LoVo (cell line): ENCODE measurements around the gene BAZ1B.
"Not testable (repeated sequence)": the region's sequence is repeated elsewhere in the genome, so short reads cannot be mapped to it uniquely, and the experiment has no call there.

Source experiments
- DNase-seq: peaks from one replicate; pipeline ENCODE4 v3.0.0-alpha.2; 2016; ENCODE audit warnings: low spot score

BAZ1B gene

DNA sequence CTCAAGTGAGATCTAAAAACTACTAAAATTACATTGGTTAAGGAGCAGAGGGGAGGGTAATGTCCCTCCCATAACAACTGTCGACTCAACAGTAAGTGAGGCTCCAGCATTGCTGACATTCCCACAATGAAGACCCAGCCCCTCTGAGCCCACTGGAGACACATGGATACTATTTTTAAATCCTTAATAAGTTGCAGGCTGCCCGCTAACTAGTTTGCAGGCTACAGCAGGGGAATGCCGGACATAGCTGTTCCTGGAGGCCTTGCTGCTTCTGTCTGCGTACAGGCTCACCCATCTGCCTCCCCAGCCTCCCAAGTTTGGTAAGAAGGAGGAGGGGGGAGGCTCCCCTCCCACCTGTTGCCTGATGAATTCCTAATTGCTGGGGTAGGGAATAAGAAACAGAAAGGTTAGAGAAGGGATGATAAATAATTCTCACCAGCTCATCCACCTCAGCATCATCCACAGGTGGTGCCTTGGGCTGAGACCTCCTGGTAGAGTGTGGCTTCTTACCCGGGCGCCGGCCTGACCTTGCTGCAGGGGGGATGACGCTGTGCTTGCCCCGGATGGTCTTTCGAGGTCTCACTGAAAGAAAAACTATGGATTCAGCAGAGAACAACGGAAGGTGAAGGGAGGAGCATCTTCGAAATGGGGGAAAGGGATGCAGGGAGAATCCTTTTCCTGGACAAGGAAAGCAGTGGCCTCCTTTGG, 78.4 kb downstream of the BAZ1B start:
- no peak for DNase-seq

DNA sequence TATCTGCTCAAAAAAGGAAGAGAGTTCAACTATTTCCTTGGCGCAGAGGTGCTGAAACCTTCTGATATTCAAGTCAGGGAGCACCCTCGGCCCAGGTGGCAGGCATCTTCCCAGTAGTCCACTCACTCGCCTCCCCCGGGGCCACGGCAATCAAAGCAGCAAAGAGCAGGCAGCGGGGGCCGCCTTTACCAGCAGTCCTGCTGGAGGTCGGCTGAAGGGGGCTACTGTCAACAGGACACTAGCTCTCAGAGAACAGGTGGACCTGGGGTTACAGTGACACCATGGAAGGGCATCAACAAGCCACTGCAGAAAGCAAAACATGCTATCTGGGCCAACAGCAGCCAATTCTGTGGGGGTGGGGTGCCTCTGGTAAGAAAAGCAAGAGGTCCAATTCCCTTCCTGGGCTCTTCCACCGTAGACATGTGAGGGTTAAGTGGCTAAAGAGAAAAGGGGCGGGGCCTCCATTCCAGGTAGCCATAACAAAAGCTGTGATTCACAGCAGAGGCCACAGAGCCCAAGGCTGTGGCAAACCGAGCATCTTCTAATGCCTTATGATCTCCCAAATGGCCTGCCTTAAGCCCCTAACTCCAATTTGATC, 79.1 kb downstream of the BAZ1B start:
- DNase-seq: no peak

DNA sequence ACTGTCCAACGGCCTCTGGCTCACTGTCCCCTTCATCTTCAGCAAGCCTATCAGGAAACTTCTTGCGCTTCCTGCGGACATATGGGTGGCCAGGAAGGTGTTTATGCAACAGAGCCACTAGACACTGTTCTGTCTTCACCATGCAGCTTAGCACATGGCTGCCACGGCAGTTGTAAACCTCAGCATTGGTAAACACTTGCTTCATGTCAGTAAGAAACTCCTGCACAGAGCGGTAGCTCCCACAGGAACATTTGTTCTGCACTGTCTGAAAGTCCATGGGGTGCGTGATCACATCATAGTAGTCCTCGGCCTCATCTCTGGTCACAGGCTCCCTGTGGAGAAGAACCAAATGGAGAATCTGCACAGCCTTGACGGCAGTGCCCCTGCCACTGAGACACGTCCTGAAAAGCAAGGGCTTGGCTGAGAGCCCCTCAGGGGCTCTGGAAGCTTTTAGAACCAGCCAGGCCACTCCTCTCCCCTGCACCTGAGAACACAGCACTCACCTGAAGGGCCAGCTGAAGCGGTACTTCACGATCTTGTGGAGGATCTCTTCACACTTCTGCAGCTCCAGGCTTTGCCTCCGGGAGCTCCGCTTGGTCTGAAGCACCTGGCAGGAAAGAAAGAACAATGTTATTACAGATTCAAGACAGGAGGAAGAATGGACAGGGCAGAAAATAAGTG, 79.7 kb downstream of the BAZ1B start:
- DNase-seq: no peak

GRCh38 chr7:73439410-73439704, 82.7 kb downstream of the BAZ1B start:
- DNase-seq: no peak

- DNase-seq: no peak
Measured at GRCh38 chr7:73438547-73439409, 83.3 kb downstream of the BAZ1B start.

DNA sequence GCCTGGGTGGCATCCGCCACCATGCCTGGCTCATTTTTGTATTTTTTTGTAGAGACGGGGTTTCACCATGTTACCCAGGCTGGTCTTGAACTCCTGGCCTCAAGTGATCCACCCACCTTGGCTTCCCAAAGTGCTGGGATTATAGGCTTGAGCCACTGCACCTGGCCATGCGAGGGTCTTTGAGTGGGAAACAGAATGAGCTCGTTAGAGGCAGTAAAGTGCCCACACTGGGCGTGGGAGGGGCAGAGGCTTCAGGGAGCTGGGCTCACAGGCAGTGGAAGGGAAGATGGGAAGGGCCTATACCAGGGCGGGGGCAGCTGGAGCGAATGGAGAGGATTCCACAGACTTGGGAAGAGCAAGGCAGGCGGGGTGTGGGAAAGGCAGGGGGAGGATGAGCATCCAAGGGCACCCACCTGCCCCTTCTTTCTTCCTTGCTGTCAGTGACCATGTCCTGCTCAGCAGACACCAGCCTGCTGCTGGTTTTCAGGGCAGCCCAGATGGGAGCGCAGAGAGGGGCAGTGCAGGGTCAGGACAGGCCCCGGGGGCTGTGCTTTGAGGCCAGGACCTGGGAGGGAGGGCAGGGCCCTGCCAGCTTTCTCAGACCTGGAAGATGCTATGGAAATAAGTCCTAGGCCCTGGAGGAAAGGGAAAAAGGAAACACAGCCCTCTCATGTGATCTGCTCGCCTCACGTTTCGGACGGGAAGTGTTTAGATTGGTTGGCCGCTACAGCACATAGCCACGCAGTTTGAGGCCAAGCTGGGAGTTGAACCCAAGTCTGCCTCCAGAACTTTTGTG, 84.3 kb downstream of the BAZ1B start:
- no peak for DNase-seq

- DNase-seq: no peak
Measured at GRCh38 chr7:73437091-73437490, 85.0 kb downstream of the BAZ1B start.

GRCh38 chr7:73436031-73436929, 85.8 kb downstream of the BAZ1B start:
- DNase-seq: no peak

DNA sequence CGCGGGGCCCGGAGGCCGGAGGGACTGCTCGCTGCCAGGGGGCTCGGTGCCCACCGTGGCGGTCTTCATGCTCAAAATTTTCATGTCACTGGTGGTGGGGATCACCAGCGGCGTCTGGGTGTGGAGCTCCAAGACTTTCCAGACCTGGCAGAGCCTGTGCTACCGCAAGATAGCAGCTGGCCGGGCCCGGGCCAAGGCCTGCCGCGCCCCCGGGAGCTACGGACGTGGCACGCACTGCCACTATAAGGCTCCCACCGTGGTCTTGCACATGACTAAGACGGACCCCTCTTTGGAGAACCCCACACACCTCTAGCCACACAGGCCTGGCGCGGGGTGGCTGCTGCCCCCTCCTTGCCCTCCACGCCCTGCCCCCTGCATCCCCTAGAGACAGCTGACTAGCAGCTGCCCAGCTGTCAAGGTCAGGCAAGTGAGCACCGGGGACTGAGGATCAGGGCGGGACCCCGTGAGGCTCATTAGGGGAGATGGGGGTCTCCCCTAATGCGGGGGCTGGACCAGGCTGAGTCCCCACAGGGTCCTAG, 86.6 kb downstream of the BAZ1B start:
- DNase-seq: no peak

DNA sequence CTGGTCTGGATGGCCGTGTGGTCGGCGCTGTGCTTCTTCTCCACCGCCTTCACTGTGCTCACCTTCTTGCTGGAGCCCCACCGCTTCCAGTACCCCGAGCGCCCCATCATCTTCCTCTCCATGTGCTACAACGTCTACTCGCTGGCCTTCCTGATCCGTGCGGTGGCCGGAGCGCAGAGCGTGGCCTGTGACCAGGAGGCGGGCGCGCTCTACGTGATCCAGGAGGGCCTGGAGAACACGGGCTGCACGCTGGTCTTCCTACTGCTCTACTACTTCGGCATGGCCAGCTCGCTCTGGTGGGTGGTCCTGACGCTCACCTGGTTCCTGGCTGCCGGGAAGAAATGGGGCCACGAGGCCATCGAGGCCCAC, 87.4 kb downstream of the BAZ1B start:
- no peak for DNase-seq

- DNase-seq: no peak
Measured at GRCh38 chr7:73433924-73434700, 88.0 kb downstream of the BAZ1B start.

DNA sequence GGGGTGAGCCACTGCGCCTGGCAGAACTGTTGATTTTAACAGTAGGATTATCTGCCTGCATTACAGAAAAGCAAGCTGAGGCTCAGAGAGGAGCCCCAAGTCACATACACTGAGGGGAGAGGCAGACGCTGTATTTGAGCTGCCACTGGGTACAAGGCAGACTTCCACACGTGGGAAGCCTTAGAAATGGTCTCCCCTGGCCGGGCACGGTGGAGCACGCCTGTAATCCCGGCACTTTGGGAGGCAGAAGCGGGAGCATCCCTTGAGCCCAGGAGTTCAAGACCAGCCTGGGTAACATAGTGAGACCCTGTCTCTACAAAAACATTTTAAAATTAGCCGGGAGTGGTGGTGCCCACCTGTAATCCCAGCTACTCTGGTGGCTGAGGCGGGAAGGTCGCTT, 89.4 kb downstream of the BAZ1B start:
- DNase-seq: no peak

GRCh38 chr7:73431041-73431835, 90.9 kb downstream of the BAZ1B start:
- DNase-seq: no peak

DNA sequence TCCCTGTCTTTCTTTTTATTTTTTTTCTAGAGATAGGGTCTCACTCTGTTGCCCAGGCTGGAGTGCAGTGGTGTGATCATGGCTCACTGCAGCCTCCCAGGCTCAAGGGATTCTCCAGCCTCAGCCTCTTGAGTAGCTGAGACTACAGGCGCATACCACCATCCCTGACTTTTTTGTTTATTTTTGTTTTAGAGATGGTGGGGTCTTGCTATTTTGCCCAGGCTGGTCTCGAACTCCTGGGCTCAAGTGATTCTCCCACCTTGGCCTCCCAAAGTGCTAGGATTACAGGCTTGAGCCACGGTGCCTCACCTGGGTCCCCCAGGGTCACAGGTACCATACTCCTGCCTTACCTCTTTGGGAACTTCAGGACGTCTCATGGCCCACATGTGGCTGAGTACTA, 91.6 kb downstream of the BAZ1B start:
- not testable (repeated sequence) for DNase-seq

DNA sequence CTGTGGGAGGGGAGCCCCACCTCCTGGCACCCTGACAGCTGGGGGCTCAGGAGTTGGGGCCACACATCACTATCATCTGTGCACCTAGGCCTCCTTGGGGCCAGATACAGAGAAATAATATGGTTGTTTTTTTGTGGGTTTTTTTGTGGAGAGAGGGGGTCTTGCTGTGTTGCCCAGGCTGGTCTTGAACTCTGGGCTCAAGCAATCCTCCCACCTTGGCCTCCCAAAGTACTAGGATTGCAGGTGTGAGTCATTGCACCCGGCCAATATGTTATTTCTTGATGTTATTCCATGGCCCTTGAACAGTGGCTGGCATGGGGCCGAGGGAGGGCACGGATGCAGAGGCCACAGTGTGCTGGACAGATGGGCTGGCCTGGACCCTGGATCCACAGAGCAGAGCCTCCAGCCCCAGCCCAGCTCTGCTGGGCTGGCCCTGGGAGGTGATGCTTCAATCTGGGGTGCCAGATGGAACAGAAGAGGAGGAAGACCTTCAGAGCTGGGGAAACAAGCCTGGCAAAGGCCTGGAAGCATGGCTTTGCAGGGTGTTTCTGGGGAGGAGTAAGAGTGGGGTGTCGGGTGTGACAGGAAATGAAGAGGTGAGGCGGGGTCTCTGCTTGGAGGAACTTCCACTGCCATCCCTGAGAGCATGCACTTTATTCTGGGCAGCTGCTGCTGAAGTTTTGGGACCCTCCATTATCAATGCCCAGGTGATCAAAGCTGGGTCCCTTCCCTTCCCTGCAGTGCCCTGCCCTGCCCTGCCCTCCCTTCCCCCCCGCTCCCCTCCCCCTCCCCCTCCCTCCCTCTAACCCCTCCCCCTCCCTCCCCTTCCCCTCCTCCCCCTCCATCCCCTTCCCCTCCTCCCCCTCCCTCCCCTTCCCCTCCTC, 92.2 kb downstream of the BAZ1B start:
- no peak for DNase-seq

DNA sequence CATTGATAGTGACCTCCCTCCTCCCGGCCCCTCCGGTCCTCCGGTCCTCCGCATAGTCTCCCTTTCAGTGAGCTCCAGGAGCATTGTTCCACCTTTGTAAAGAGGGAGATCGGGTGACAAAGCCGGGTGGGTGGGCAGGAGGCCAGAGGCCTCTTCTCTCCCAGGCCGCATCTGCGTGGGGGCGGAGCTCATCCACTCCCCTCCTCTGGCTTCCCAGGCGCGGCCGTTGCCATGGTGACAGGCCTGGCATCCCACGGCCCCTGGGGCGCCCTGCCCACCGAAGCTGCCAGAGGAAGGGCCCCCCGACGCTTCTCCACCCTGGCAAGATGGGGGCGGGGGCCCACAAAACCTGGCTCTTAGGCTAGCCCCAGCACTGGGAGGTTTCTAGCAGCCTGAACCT, 92.9 kb downstream of the BAZ1B start:
- no peak for DNase-seq

DNA sequence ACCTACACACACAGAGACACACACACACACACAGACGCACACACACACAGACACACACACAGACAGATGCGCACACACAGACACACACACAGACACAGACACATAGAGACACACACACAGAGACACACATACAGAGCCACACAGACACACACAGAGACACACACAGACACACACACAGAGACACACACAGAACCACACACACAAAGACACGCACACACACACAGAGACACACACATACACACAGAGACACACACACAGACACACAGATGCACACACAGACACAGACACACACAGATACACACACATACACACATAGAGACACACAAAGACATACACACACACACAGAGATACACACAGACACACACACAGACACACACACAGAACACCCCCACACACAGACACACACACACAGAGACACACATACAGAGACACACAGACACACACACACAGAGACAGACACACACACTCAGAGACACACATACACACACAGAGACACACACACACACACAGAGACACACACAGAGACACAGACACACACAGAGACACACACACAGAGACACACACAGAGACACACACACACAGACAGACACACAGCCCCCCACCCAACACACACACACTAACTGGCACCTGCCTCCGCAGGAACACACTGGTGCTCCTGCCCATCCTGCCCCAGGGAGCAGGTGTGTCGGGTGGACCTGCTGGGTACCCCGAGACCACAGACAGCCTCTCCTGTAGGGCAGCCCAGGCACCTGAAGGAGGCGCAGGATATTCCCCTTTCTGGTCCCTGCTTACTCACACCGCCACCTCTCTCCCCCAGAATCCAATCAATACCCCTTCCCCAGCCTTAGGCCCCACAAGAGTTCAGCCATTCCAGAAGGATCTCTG, 93.9 kb downstream of the BAZ1B start:
- DNase-seq: no peak
